NCI-H748 treated with DMSO at 0.1 percent for 48 hours (cell line): ENCODE data around the gene CHSY1.

ENCODE experiments used
- DNase-seq: peaks from one replicate; lab custom pipeline; 2025; lab: John Stamatoyannopoulos, UW

CHSY1 gene

DNA sequence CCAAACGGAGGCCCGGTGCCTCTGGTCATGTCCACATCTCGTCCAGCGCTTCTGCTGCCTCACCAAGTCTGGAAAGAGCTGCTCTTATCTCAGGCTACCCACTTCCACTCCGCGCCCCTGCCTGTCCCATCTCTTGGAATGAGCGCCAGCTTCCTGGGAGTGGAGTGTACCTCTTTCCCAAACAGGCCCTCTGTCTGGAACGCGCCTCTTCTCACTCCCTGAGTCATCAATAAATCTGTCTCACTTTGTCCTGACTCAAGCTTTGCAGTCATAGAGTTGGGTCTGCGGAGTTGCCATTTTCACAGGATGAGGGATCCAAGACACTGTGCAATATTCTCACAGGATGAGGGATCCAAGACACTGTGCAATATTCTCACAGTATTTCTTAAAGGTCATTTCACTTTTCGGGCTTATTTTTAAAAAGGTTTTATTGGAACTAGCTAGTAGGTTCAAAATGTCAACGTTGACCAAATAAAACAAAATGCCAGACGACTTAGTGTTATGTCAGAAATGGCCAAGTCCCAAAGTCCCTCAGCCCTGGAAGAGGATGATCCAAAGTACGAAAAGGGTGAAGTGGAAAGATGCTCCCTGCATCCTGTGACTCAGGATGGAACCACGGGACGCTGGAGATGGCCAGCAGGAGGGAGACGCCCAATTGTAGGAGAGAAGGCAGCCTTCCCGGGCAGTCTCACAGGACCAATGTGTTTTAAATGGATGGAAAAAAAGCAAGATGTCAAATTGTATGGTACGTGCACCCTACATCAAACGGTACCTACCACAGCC, 81.1 kb downstream of the CHSY1 start:
- no peak for DNase-seq

DNA sequence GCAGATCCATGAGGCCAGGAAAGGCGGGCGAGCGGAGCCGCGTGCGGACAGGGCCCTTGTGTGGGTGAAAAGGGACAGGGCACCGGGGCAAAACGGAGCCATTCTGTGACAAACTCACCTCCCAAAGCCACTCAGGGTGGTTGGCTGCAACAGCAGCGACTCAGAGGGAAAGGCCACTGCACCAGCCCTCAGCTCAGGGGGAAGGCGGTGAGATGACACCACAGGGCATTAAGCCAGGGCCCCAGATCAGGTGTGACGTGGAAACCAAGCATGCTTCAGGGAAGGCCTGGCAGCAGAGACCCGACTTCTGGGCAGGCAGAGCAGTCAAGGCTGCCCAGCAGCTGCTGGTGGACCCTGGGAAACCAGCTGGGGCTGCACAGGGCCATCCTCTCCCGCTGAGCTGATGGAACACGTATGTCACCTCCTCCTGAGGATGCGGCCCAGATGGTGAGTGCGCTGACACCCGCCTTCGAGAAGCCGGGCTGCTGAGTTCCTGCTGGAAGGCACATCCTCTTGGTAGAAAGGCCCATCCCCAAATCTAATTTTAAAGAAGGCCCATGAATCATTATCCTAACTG, 82.3 kb downstream of the CHSY1 start:
- no peak for DNase-seq

DNA sequence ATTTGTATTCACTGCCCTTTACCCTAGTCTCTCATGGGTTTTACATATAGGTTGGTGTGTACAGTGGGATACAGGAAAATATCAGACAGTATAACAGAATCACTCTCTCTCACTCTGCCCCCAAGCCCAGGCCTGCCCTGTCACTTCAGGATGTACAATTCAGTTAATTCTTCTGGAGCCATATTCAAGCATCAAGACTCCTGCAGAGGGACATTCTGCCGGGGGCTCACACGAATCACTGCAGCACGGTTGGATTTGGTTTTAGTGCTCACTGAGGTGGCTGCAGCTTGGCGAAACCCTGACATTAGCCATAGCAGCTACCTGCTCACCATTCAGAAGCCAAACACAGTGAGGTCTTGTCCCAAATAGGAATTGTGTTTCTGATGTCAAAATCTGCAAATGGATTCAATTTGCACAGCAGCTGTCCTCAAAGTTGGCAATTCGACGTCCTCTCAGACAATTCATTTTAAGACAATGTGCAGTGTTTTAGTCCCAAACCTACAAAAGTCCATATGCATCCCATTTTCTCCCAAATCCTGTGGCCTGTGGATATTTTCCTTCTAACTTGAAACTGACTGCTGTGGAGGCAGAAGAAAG, 82.9 kb downstream of the CHSY1 start:
- DNase-seq: no peak

DNA sequence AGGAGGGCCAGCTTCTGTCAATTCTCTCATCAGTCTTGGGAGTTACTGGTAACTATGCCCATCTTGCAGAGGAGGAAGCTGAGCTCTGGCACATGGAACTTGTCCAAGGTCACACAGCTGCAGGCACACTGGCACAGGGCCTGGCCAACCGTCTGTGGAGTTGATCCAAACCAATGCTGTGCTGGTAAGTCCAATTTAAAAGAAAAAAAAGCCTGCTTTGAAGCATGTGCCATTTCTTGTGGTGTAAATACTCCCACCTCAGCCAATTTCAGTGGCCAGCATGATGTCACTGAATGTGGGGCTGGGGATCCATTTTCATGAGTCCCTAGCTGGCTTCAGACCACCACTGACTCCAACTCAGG, 83.4 kb downstream of the CHSY1 start:
- DNase-seq: no peak

DNA sequence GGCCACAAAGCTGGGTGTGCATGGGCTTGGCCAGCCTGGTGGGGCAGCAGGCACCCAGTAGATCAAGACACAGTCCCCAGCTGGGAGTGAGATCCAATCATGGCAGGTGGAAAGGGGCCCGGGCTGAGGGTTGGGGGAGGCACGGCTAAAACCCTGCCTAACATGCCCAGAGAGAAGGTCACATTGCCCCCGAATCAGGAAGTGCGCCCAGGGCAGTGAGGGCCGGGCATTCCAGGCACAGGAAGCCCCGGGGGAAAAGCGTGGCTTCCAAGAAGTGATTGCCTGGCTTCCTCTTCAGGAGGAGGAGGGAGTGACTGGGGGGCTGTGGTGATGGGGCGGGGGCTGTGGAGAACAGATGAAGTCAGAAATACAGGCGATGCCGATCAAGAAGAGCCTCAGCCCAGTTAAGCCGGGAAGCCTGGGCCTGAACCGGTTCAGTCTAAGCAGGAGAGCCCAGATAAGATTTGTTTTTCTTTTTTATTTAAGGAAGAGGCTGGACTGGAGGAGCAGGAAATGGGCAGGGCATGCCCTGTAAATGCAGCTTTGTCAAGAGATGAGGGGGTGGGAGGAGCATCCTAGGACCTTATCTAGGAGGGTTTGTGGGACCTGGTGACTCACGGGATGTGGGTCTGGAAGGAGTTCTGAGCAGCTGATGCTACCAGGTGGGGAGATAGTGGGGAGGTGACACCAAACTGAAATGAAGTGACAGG, 83.9 kb downstream of the CHSY1 start:
- DNase-seq: no peak

DNA sequence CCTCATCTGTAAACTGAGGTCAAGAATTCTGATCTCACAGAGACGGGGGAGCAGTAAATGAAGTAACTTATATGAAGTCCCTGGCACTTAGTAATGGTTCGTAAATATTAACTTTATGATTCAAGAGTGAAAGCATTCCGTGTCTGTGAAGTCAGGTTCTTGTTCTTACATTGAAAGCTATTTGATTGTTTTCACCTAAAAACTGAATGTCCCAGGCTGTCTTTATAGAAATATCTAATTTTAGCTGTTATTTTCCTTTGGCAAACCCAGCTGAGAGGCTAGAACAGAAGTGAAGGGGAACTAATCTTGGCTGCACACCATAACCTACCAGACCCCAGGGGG, 84.5 kb downstream of the CHSY1 start:
- no peak for DNase-seq

DNA sequence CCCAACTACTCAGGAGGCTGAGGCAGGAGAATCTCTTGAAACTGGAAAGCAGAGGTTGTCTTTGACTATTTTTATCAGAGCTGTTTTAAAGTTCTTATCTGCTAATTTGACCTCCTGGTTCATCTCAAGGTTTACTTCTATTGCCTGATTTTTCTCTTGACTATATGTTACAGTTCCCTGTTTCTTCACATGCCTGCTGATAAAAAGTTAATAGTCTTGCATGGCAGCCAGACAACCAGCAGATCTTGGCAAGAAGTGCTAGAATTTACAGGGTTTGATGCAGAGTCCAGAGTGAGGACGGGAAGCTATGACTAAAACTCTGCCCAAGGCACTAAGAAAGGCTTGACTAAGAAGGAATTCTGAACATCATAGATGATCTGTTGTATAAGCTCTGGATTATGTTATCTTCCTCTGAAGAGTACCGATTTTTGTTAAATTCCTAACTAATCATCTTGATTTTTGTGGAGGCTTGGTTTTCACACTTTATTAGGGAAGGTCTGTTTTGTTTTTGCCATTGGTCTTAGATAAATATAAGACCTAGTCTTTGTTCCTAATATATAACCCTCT, 85.9 kb downstream of the CHSY1 start:
- no peak for DNase-seq

DNA sequence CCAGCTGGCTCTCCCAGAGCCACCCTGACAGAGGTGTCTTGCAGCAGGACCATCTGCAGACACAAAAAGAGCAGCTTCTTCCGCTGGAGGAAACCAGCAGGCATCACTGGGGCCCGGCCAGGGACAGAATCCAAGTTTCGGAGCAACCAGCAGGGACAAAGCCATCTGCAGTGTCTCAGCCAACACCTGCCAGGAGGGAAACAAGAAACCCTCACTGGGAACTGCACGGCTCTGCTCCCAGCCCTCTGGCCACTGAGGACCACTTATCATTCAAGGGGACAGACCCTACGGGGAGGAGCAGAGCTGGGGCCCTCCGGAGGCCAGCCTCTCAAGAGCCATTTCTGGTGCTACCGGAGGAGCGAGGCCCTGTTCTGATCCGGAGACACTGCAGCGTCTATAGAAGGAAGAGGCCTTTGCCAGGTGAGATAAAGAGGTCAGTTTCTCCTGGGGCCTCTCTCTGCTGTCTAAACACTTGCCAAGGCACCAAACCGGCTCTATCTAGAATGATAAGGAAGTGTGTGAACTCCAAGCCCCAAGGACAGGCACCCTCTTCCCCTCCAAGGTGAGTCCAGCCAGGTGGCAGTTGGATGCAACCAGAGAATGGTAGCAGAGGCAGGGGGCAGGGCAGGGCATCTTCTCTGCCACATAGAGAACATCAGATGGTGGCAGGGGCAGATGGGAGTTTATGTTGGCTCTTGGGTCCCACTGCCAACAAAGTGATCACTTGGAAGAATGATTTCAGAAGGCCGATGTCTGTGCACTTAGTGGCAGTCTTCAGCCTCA, 89.0 kb downstream of the CHSY1 start:
- no peak for DNase-seq

DNA sequence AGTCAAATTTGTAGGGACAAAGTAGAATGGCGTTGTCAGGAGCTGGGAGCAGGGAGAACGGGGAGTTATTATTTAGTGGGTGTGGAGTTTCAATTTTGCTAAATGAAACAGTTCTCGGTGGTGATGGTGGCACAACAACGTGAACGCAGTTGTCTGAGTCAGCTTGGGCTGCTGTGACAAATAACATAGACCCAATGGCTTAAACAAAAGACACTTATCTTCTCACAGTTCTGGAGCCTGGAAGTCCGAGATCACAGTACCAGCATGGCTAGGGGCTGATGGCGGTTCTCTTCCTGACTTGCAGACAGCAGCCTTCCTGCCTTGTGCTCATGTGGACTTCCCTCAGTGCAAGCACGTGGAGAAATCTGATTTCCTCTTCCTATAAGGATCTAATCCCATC, 90.2 kb downstream of the CHSY1 start:
- no peak for DNase-seq

DNA sequence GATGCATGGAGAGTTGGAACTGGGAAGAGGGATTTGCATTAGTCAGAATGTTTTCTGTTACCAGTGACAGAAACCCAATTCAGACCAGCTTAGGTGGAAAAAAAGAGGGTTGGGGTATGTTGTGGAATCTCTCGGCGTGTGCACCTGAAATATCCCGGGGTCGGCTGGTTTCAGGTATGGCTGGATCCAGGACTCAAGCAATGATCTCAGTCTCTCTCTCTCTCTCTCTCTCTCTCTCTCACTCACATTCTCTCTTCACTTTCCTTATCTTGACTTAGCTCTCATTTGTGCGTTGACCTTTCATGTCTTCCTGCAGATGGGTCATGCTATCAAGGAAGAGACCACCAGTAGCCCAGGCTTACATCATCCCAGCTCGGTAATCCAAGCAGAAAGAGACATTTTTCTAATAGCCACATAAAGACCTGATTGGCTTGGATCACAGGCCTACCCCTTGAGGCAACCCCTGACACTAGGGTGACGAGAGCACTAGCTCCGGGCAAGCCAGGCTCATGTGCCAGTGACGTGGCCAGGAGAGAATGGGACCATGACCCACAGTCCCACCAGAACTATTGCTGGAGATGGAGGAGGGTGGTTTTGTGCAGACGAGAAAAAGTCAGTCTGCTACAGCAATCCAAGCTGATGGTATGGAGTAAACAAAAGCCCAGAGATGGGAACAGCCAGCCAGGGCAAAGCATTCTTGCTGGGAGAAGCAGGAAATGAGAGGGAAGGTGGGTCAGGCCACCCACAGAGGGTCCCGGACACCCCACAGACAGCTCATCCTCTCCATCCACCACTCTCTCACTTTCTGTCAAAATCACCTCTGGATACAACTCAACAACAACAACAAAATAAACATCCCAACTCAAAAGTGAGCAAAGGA, 91.7 kb downstream of the CHSY1 start:
- no peak for DNase-seq

DNA sequence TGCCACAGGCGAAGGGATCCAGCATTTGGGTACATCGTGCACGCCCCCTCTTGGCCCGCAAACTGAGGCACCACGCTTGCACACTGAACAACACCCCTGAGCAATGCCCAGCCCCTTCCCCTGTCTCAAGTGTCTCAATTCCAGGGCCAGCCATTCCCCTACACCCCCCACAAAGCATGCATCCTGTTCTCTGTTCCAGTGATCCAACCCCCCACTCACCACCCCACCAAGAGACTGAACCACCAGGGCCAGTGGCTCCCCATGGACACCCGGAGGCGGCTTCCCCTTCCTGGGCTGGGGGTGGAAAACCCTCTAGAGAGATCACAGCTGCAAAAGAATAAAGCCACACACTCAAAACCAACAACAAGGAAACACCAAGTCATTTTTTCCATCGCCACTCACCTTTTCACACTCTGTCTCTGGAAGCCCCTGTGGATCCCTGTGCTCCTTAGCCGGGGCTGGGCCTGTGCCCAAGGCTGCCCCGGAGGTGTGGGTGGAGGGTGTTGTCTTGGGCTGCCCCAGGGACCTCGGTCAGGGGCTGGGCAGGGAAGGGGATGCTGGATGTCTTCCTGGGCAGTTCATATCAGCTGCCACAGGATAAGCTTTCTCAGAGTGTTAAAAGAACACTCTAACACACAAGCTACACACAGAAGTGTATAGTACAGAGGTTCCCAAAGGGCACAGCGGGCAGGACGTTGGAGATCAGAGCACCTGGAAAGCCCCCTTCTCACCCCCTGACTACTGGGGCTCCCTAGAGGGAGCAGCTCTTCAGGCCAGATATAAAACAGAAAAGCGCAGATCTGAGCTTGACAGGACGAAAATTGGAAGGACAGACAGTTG, 92.5 kb downstream of the CHSY1 start:
- no peak for DNase-seq

DNA sequence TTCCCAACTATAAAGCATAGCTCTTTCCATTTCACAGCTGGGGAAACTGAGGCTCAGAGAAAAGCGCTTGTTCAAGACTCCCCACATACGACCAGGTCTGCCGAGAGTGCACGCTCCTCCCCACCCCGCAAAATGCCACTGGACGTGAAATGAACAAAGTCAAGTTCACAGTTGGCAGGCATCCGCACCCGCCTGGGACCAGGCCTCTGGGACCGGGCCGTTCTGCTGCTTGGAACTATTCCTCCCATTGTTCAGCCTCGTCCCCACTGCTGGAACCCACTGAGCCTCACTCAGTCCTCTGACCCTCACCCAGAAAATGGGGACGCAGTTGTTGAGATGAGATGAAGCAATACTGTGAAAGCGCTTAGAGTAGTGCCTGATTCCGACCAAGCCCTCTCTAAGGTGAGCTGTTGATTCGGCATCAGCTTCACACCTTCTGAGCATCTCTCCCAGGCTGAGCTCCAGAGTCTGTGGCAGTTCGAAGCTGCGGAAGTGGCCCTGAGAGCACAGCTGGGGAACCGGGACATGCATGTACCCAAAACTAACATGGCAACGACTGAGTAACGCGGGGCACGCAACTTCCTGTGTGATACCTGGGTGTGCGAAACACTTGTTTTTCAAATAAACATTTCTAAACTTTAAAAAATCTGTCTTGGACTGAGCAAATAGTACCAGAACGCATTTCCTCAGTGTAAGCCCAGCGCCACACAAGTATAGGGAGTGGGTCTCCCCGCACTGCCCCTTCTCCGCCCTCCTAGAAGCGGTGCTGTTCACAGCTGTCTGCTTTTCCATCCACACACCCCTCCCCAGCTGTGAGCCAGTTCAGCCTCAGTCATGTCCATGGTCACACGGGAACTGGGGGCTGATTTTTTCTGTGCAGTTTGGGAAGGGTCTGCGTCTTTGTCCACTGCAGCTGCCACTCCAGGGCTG, 93.4 kb downstream of the CHSY1 start:
- DNase-seq: no peak

DNA sequence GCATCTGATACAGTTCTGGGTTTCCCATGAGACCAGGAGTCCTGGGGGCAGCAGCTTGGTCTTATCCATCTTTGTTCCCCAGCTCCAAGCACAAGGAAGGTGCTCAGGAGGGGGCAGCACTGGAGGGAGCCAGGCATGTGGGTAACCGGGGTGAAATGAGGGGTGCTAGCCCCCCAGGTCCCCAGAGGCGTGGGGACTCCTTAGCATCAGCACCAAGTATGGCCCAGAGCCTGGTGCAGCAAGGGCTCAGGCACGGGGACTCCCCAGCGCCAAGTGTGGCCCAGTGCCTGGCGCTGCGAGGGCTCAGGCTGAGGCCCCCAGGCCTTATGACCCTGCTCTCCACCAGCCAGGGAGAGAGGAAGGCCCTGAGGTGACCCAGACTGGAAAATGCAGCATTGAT, 94.1 kb downstream of the CHSY1 start:
- DNase-seq: no peak

DNA sequence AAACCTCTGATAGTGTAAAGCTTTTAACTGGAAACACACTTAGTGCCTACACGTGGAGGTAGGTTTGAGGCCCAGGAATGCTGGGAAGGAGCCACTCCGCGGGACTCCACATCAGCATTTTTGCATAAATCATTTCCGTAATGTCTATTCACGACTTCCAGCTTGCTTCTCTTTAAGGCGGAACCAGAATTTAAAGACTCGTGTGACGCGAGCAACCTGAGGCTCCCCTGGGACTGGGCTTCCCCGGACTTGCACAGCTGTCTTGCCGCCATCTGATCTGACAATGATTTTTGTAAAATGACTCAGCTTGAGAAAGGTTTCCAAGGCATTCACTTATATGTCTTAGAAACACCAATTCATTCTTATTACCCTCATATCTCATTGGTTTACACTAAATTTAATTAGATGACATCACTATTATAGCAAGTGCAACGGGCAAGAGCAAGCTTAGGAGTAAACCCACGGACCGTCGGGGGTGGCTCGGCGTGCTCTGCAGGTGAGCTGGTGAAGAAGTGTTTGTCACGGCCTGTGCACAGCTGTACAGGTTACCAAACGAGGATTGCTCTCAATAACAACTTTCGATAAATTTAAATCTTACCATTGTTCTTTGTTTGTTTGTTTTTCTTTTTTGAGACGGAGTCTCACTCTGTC, 95.2 kb downstream of the CHSY1 start:
- no peak for DNase-seq

DNA sequence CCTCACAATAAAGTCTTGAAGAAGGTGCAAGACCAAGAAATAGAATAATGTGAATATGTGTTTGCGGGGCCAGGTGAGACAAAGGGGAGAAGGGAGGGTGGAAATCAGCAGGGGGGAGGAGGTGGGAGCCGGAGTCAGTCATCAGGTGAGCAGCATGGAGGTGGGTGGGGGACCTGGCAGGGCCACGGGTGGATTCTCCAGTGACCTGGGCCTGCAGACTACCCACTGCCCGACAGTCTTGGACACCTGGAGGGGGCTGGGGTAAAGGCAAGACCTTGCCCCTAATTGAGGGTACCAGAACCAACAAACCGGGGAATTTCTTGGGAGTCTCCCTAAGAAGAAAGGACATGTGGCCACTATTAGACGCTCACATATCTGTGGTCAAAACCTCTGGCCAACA, 95.8 kb downstream of the CHSY1 start:
- no peak for DNase-seq

DNA sequence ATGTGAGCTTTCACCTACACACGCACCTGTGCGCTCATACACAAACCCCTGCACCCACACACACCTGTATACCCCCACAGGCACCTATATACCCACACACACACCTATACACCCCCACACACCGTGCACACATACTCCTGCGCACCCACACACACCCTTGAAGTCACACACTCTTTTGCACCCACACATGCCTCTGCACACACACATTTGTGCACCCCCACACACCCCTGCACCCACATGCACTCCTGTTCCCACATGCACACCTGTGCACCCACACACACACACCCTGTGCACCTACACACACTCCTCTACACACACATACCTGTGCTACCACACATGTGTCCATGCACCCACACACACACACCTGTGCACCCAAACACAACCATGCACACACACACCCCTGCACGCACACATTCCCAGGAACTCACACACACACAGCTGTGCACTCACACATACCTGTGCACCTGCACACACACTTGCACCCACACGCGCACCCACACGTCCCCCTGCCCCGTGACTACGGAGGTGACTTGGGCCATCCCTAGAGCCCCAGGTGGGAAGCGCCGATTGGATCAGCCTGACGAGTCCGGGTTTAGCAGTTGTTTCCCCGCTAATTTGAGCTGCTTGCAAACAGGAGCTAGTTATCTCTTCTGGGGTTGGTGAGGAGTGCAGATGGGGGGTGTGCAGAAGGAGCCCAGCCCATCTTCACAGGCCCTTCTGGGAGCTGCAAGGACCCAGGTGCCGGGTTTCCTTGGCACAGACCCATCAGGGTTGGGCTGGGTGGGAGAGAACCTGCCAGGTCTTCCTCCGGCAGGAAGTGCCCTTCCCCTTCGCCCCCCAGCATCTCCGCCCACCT, 97.8 kb downstream of the CHSY1 start:
- DNase-seq: no peak

DNA sequence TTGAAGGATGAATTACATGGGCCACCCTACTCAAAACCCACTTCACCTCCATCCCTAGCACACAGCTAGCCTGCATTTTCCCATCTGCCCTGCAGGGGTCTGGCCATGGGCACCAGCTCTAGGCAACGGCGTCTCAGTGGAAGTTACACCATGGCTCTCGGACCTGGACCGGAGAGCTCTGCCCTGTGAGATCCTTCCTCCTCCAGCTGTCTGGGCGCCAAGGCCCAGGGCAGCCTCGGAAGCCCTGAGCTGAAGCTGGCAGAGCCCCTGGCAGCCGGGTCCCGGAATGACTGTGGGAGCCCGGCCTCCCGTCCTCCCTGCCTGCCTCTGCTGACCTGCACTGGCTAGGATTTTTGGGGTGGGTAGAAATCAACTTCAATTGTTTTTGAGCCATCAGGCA, 98.9 kb downstream of the CHSY1 start:
- no peak for DNase-seq

DNA sequence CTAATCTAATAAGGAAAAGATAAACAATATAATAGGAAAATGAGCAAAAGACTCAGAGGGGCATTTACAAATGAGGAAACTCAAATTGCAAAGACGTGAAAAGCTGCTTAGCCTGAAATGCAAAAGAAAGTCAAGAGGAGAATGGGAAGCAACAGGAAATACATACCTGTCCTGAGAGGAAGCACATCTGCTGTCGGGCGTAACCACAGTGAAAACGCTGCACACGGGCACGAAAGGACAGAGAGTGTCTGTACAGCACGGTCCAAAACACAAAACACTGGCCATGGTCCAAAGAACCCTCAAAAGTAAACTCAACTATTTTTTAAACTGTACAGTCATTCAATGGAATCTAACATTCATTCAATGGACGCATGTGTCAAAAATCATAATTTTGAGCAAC, 100.6 kb downstream of the CHSY1 start:
- no peak for DNase-seq
